Keratinocyte (primary cell): ENCODE measurements around the gene THTPA.

Source experiments
- EZH2 ChIP-seq: IDR thresholded peaks from one replicate; pipeline ENCODE4 v1.6.1; 2012; ENCODE audit warnings: inconsistent platforms, mild to moderate bottlenecking, low read length, moderate library complexity
- TF ChIP-seq, protein P1 (sequence below), 3 experiments: IDR thresholded peaks in 1 of 3; conservative IDR thresholded peaks in 1 of 3; optimal IDR thresholded peaks in 1 of 3; 2 replicates in 2 of 3; 3 replicates in 1 of 3; pipeline versions ENCODE3 to v1.5.1; 2011; ENCODE audit warnings: low read length in 3 of 3, mild to moderate bottlenecking in 3 of 3, moderate library complexity in 2 of 3, control low read depth in 1 of 3, inconsistent platforms in 1 of 3; ENCODE audit not compliant: insufficient read depth in 2 of 3; ENCODE audit errors: extremely low read depth in 1 of 3

DNA sequence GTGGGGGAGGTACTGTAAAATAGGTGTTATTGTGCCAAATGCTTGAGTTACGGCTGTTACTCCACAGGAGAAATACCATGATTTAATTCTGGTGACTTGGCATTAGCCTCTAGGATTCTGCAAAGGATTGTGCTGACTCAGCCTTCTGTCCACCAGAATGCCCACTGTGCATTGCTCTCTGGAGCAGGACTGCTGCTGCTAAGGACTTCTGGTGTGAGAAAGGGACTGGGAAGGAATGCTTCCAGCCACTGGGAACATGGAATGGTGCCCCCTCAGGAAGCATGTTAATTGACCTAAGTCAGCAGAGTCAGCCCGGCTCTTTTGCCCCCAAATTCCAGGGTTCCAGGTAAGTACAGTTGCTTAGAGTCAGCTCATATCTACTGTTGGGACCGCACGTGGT is 37.4 kb upstream of the THTPA start:
- TF ChIP-seq, protein P1, sequence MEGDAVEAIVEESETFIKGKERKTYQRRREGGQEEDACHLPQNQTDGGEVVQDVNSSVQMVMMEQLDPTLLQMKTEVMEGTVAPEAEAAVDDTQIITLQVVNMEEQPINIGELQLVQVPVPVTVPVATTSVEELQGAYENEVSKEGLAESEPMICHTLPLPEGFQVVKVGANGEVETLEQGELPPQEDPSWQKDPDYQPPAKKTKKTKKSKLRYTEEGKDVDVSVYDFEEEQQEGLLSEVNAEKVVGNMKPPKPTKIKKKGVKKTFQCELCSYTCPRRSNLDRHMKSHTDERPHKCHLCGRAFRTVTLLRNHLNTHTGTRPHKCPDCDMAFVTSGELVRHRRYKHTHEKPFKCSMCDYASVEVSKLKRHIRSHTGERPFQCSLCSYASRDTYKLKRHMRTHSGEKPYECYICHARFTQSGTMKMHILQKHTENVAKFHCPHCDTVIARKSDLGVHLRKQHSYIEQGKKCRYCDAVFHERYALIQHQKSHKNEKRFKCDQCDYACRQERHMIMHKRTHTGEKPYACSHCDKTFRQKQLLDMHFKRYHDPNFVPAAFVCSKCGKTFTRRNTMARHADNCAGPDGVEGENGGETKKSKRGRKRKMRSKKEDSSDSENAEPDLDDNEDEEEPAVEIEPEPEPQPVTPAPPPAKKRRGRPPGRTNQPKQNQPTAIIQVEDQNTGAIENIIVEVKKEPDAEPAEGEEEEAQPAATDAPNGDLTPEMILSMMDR (optimal IDR thresholded peaks at IDR 0.05 in 1 of 3, IDR thresholded peaks at IDR 0.05 in 1 of 3, conservative IDR thresholded peaks at IDR 0.05 in 1 of 3; ENCODE audit: extremely low read depth in 1 of 3, insufficient read depth in 2 of 3, low read length in 3 of 3): no peak
- no peak for TF ChIP-seq EZH2
